Stimulated activated CD4-positive, alpha-beta T cell treated with anti-CD3 and anti-CD28 coated beads, Interleukin-2, amount 100 ng/mL, for 4 hours (primary cell): ENCODE data around the gene PKD1L1.
"Not testable (repeated sequence)": the region's sequence is repeated elsewhere in the genome, so short reads cannot be mapped to it uniquely, and the experiment has no call there.

Source experiments
- DNase-seq: peaks from one replicate; pipeline ENCODE4 v3.0.0-alpha.2; 2020; ENCODE audit warnings: low read depth

Gene PKD1L1

GRCh38 chr7:47763063-47763974, 184.9 kb downstream of the PKD1L1 start:
- no peak for DNase-seq

GRCh38 chr7:47762746-47763062, 185.6 kb downstream of the PKD1L1 start:
- DNase-seq, result no peak

GRCh38 chr7:47762207-47762606, 186.1 kb downstream of the PKD1L1 start:
- no peak for DNase-seq

GRCh38 chr7:47759056-47759706, 189.1 kb downstream of the PKD1L1 start:
- no peak for DNase-seq

- no peak for DNase-seq
Measured at GRCh38 chr7:47758546-47758945, 189.7 kb downstream of the PKD1L1 start.

GRCh38 chr7:47757921-47758411, 190.3 kb downstream of the PKD1L1 start:
- DNase-seq, result no peak

- DNase-seq, result no peak
Measured at GRCh38 chr7:47756636-47757035, 191.6 kb downstream of the PKD1L1 start.

GRCh38 chr7:47755248-47755647, 193.0 kb downstream of the PKD1L1 start:
- no peak for DNase-seq

- not testable (repeated sequence) for DNase-seq
Measured at GRCh38 chr7:47751724-47752123, 196.5 kb downstream of the PKD1L1 start.

GRCh38 chr7:47751043-47751442, 197.2 kb downstream of the PKD1L1 start:
- no peak for DNase-seq

GRCh38 chr7:47748041-47748440, 200.2 kb downstream of the PKD1L1 start:
- DNase-seq, result no peak

- no peak for DNase-seq
Measured at GRCh38 chr7:47747160-47747559, 201.1 kb downstream of the PKD1L1 start.

GRCh38 chr7:47746468-47746867, 201.8 kb downstream of the PKD1L1 start:
- DNase-seq, result no peak

- DNase-seq, result no peak
Measured at GRCh38 chr7:47744883-47745282, 203.4 kb downstream of the PKD1L1 start.

- no peak for DNase-seq
Measured at GRCh38 chr7:47743965-47744591, 204.2 kb downstream of the PKD1L1 start.

- DNase-seq, result no peak
Measured at GRCh38 chr7:47741984-47742383, 206.3 kb downstream of the PKD1L1 start.

GRCh38 chr7:47739891-47740290, 208.4 kb downstream of the PKD1L1 start:
- DNase-seq, result no peak

GRCh38 chr7:47739301-47739875, 208.9 kb downstream of the PKD1L1 start:
- no peak for DNase-seq

GRCh38 chr7:47738563-47739166, 209.6 kb downstream of the PKD1L1 start:
- no peak for DNase-seq

GRCh38 chr7:47737601-47738000, 210.7 kb downstream of the PKD1L1 start:
- DNase-seq, result no peak

GRCh38 chr7:47735431-47736345, 212.6 kb downstream of the PKD1L1 start:
- no peak for DNase-seq
